Measurements from ENCODE around the gene VWCE. TPM values are rescaled to one million over a fixed set of nuclear protein-coding genes. Genes with fewer than 3 reads are reported as not detected.

Gene VWCE, protein sequence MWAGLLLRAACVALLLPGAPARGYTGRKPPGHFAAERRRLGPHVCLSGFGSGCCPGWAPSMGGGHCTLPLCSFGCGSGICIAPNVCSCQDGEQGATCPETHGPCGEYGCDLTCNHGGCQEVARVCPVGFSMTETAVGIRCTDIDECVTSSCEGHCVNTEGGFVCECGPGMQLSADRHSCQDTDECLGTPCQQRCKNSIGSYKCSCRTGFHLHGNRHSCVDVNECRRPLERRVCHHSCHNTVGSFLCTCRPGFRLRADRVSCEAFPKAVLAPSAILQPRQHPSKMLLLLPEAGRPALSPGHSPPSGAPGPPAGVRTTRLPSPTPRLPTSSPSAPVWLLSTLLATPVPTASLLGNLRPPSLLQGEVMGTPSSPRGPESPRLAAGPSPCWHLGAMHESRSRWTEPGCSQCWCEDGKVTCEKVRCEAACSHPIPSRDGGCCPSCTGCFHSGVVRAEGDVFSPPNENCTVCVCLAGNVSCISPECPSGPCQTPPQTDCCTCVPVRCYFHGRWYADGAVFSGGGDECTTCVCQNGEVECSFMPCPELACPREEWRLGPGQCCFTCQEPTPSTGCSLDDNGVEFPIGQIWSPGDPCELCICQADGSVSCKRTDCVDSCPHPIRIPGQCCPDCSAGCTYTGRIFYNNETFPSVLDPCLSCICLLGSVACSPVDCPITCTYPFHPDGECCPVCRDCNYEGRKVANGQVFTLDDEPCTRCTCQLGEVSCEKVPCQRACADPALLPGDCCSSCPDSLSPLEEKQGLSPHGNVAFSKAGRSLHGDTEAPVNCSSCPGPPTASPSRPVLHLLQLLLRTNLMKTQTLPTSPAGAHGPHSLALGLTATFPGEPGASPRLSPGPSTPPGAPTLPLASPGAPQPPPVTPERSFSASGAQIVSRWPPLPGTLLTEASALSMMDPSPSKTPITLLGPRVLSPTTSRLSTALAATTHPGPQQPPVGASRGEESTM
- 5.4 and 20.0 TPM in 2 replicates for total RNA-seq (ENCODE audit: low replicate concordance)
- long read RNA-seq, partial matches to known transcripts = 0 of 2 reads
- long read RNA-seq, other reads (novel, unspliced or antisense) = 2 of 2 reads

DNA sequence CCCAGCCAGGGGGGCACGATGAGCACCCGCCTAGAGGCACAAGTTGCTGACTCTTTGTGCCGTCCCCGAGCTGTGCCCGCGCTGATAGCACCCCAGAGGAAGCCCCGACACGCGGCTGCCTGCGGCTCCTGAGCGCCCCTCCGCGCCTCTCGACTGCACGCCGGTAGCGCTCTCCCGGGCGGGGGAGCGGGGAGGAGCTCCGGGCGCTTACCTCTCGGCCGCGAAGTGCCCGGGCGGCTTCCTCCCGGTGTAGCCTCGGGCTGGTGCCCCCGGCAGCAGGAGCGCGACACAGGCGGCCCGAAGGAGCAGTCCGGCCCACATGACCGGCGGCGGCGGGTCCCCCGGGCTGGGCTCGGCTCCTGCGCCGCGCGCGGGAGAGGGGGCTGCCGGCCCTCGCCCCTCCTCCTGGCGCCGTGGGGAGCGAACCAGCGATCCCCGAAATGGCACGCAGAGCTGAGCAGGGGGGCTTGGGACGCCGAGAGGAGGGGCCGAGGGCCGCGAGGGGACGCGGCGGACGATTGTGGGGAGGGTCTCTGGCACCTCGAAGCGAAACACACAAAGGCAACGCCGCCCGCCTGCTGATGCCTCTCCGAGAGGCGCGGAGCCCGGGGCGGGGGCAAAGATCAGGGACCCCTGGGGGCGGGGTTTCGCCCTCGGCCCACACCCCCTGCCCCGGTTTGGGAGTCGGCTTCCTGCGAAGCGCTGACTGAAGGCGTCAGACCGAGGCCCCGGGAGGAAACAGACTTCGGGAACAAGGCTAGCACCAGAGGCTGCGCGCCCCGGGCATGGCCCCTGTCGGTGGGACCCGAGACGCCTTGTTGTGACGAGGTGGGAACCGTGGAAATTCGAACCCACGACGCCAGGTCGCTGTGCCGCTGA lies at the start of gene VWCE:
Gene VWCE, minus strand, starts transcription at position 600 of the 879 bp plus-strand sequence. Its CDS starts 279 bp downstream, at position 321.
- Mint-ChIP-seq H3K27me3 (peaks cover 17% of the 10 kb centered on the region), H3K4me1 (ENCODE audit: unreplicated experiment) (peaks cover 24% of the 10 kb centered on the region), H3K27ac (peak within 1 kb of the TSS; percentile 74)

DNA sequence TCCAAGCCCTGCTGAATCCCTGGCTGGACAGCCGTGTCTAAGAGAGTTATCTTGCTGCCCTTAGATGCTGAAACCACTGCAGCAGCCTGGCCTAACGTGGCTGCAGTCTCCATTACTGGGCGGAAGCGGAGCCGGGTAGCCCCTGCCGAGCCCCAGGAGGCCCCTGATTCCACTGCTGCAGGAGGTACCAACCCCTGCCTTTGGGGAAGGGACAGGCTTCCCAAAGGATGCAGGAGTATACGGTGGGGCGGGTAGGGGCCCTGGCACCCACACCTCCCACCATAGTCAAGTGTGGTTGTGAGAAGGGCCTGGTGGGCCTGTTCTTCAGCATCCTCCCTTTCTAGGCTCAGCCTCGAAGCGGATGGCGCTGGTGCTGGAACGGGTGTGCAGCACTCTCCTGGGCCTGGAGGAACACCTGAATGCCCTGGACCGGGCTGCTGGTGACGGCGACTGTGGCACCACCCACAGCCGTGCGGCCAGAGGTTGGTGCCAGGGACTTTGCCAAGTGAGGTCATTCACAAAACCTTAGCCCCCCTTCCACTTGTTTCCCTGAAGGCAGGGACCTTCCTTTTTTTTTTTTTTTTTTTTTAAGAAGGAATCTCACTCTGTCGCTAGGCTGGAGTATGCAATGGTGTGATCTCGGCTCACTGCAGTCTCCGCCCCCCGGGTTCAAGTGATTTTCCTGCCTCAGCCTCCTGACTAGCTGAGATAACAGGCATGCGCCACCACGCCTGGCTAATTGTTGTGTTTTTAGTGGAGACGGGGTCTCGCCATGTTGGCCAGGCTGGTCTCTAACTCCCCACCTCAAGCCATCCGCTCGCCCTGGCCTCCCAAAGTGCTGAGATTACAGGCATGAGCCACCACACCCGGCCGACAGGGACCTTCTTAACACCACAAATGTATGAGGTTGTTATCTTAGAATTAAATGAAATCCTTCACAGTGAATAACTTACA lies 49.0 kb upstream of the VWCE start:
- no peaks in the 10 kb centered on the region for H3K4me1 Mint-ChIP-seq (ENCODE audit: unreplicated experiment)
- no peak overlapping the region for H3K4me3 Mint-ChIP-seq
- TF ChIP-seq, protein P1, sequence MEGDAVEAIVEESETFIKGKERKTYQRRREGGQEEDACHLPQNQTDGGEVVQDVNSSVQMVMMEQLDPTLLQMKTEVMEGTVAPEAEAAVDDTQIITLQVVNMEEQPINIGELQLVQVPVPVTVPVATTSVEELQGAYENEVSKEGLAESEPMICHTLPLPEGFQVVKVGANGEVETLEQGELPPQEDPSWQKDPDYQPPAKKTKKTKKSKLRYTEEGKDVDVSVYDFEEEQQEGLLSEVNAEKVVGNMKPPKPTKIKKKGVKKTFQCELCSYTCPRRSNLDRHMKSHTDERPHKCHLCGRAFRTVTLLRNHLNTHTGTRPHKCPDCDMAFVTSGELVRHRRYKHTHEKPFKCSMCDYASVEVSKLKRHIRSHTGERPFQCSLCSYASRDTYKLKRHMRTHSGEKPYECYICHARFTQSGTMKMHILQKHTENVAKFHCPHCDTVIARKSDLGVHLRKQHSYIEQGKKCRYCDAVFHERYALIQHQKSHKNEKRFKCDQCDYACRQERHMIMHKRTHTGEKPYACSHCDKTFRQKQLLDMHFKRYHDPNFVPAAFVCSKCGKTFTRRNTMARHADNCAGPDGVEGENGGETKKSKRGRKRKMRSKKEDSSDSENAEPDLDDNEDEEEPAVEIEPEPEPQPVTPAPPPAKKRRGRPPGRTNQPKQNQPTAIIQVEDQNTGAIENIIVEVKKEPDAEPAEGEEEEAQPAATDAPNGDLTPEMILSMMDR (conservative IDR thresholded peaks at IDR 0.05) = no peak
- peak overlapping the region; percentile 43 for H3K27ac Mint-ChIP-seq
- H3K27me3 Mint-ChIP-seq = no peaks in the 10 kb centered on the region
- H3K9me3 Mint-ChIP-seq = no peaks in the 10 kb centered on the region
- no peaks in the 10 kb centered on the region for H3K36me3 Mint-ChIP-seq
- no peak for DNase-seq (ENCODE audit: extremely low spot score, unreplicated experiment)

More for the DNA sequence above, at the start of gene VWCE:
- Mint-ChIP-seq H3K9me3 (no peaks in the 10 kb centered on the region), H3K4me3 (peak within 1 kb of the TSS; percentile 90), H3K36me3 (peaks cover 18% of the 10 kb centered on the region)
- TF ChIP-seq, protein P1 (conservative IDR thresholded peaks at IDR 0.05) = peak; percentile 39
- DNase-seq (ENCODE audit: extremely low spot score, unreplicated experiment) = peak; percentile 78

DNA sequence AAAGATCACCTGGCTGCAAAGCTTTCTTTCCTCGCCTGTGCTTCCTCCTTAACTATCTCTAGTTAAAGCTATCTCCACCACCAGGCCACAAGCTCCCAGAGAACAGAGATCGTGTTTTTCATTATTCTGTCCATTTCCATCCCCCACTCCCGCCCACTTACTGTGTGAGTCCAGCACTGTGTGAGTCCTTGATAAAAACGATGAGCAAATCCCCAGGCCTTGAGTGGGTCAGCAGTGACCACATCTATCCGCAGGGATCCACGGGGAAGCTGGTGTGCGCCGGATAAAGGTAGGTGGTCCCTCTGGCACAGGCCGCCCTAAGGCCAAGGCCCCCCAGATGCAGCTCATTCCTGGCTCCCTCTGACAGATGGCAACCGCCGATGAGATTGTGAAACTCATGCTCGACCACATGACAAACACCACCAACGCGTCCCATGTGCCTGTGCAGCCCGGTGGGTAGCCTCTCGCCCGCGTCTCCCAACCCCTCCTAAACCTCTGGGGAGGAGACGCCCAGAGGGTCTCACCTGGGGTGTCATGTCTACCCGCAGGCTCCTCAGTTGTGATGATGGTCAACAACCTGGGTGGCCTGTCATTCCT lies 47.2 kb upstream of the VWCE start:
- Mint-ChIP-seq H3K4me1 (ENCODE audit: unreplicated experiment) (peaks cover under 1% of the 10 kb centered on the region), H3K36me3 (no peaks in the 10 kb centered on the region), H3K27me3 (no peaks in the 10 kb centered on the region), H3K27ac (no peak overlapping the region), H3K4me3 (no peak overlapping the region), H3K9me3 (no peaks in the 10 kb centered on the region)
- DNase-seq (ENCODE audit: extremely low spot score, unreplicated experiment) = no peak
- TF ChIP-seq, protein P1 (conservative IDR thresholded peaks at IDR 0.05) = no peak

DNA sequence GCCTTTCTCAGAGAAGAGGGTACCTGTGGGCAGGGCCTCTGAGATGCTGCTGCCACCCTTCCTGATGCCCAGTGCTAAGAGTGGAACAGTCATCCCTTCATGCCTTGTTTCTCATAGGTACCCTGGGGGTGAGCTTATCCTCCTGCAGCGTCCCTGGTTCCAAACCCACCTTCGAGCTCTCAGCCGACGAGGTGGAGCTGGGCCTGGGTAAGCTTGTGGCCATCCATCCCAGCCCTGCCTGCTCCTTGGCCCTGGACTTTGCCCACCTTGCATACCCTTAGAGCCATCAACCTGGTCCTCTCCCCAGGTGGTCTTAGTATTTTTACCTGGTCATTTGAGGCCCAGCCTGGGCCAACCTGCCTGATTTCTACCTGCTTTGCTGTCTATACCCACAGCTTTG lies 46.6 kb upstream of the VWCE start:
- Mint-ChIP-seq H3K4me1 (ENCODE audit: unreplicated experiment) (peaks cover 6% of the 10 kb centered on the region), H3K36me3 (no peaks in the 10 kb centered on the region), H3K27me3 (no peaks in the 10 kb centered on the region), H3K27ac (no peak overlapping the region), H3K9me3 (no peaks in the 10 kb centered on the region), H3K4me3 (no peak overlapping the region)
- no peak for DNase-seq (ENCODE audit: extremely low spot score, unreplicated experiment)
- TF ChIP-seq, protein P1 (conservative IDR thresholded peaks at IDR 0.05) = no peak
